ENCODE results near the gene LSM2.
"Not testable (repeated sequence)": the region's sequence is repeated elsewhere in the genome, so short reads cannot be mapped to it uniquely, and the experiment has no call there.

Gene LSM2

GRCh38 chr6:31806470-31807272 lies at the start of gene LSM2:
Gene LSM2 (minus strand): TSS chr6:31806966. CDS start chr6:31806757, 209 bp downstream.
- peak within 1 kb of the TSS; percentile 89 for H3K4me3 ChIP-seq (ENCODE audit: low read depth, low read length)
- in situ Hi-C loops (cut with HindIII; ENCODE audit: low sequenced_read_pairs), result no loop called here
- DNase-seq (ENCODE audit: low read depth), result peak; percentile 91
- TF ChIP-seq, protein P1, sequence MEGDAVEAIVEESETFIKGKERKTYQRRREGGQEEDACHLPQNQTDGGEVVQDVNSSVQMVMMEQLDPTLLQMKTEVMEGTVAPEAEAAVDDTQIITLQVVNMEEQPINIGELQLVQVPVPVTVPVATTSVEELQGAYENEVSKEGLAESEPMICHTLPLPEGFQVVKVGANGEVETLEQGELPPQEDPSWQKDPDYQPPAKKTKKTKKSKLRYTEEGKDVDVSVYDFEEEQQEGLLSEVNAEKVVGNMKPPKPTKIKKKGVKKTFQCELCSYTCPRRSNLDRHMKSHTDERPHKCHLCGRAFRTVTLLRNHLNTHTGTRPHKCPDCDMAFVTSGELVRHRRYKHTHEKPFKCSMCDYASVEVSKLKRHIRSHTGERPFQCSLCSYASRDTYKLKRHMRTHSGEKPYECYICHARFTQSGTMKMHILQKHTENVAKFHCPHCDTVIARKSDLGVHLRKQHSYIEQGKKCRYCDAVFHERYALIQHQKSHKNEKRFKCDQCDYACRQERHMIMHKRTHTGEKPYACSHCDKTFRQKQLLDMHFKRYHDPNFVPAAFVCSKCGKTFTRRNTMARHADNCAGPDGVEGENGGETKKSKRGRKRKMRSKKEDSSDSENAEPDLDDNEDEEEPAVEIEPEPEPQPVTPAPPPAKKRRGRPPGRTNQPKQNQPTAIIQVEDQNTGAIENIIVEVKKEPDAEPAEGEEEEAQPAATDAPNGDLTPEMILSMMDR (IDR thresholded peaks at IDR 0.05; ENCODE audit: low read depth, low read length, missing control alignments), result peak; percentile 21

DNA sequence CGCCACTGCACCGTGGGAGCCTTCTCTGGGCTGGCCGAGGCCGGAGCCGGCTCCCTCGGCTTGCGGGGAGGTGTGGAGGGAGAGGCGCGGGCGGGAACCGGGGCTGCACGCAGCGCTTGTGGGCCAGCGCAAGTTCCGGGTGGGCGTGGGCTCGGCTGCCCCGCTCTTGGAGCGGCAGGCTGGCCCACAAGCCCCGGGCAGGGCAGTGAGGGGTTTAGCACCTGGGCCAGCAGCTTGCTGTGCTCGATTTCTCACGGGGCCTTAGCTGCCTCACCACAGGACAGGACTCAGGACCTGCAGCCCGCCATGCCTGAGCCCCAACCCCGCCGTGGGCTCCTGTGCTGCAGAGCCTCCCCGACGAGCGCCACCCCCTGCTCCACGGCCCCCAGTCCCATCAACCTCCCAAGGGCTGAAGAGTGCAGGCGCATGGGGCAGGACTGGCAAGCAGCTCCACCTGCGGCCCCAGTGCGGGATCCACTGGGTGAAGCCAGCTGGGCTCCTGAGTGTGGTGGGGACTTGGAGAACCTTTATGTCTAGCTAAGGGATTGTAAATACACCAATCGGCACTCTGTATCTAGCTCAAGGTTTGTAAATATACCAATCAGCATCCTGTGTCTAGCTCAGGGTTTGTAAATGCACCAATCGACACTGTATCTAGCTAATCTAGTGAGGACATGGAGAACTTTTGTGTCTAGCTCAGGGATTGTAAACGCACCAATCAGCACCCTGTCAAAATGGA lies 45.4 kb upstream of the LSM2 start:
- DNase-seq (ENCODE audit: low read depth); H3K4me3 ChIP-seq (ENCODE audit: low read depth, low read length); in situ Hi-C loops (cut with HindIII; ENCODE audit: low sequenced_read_pairs): not testable (repeated sequence)

- no peak overlapping the region for H3K4me3 ChIP-seq (ENCODE audit: low read depth, low read length)
- in situ Hi-C loops (cut with HindIII; ENCODE audit: low sequenced_read_pairs), result no loop called here
- TF ChIP-seq, protein P1 (IDR thresholded peaks at IDR 0.05; ENCODE audit: low read depth, low read length, missing control alignments), result no peak
- DNase-seq (ENCODE audit: low read depth), result no peak
Measured at GRCh38 chr6:31851485-31851832, 44.7 kb upstream of the LSM2 start.

GRCh38 chr6:31850765-31851484 lies 44.2 kb upstream of the LSM2 start:
- no peak overlapping the region for H3K4me3 ChIP-seq (ENCODE audit: low read depth, low read length)
- in situ Hi-C loops (cut with HindIII; ENCODE audit: low sequenced_read_pairs), result no loop called here
- no peak for DNase-seq (ENCODE audit: low read depth)
- TF ChIP-seq, protein P1 (IDR thresholded peaks at IDR 0.05; ENCODE audit: low read depth, low read length, missing control alignments), result no peak

DNA sequence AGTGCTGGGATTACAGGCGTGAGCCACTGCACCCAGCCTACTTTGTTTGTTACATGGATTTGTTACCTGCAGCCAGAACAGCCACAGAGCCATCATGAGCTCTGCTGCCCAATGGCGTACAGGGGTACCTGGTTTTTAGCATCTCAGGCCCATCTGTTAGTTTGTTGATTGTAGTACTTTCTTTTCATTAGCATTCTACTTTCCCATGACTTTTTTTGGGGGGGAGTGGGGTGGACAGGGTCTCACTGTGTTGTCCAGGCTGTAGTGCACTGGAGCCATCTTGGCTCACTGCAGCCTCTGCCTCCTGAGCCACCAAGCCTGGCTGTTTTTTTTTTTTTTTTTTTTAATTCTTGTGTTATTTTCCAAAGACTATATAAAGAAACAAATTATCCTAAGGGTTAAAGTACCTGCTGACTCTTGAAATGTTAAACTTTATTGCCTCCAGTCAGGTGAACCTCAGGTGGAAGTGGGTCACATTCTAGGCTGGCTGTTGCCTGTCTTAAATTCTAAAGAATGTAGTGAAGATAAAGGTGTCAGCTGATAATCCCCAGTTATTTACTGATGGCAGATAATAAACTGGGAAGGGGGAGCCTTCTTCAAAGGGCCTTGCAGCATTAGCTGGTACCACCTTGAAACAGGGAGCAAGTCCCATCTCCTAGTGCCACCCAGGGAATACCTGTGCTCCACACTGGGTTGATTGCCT lies 40.7 kb upstream of the LSM2 start:
- TF ChIP-seq, protein P1 (IDR thresholded peaks at IDR 0.05; ENCODE audit: low read depth, low read length, missing control alignments), result no peak
- DNase-seq (ENCODE audit: low read depth), result no peak
- H3K4me3 ChIP-seq (ENCODE audit: low read depth, low read length), result no peak overlapping the region
- in situ Hi-C loops (cut with HindIII; ENCODE audit: low sequenced_read_pairs), result no loop called here

DNA sequence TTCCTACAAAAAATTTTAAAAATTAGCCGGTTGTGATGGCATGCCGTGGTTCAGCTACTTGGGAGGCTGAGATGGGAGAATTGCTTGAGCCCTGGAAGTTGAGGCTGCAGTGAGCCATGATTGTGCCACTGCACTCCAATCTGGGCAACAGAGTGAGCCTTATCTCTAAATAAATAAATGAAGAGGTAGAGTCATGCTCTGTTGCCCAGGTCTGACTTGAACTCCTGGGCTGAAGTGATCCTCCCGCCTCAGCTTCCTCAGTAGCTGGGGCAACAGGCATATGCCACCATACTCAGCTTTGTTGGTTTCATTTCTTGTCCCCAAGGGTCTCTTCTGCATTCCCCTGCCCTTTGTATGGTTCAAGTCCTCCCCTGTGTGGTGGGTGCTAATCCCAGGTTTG lies 37.7 kb upstream of the LSM2 start:
- H3K4me3 ChIP-seq (ENCODE audit: low read depth, low read length), result no peak overlapping the region
- TF ChIP-seq, protein P1 (IDR thresholded peaks at IDR 0.05; ENCODE audit: low read depth, low read length, missing control alignments), result no peak
- DNase-seq (ENCODE audit: low read depth), result no peak
- in situ Hi-C loops (cut with HindIII; ENCODE audit: low sequenced_read_pairs), result no loop called here

All from astrocyte of the cerebellum (primary cell).